Left ventricle myocardium superior (tissue), 1 donor: ENCODE measurements around the gene FTO. TPM values are rescaled to one million over a fixed set of nuclear protein-coding genes. Genes with fewer than 3 reads are reported as not detected.

ENCODE experiments used
- ATAC-seq: fragments of 200-7000 bp; cut with Tn5 transposase; one replicate; pipeline ENCODE4 v1.9.1; 2020; ENCODE audit warnings: mild to moderate bottlenecking, moderate library complexity
- DNase-seq: peaks from one replicate; pipeline ENCODE4 v3.0.0-alpha.2; 2020
- intact Hi-C: fragments of 100-400 bp; cut with micrococcal nuclease; formaldehyde crosslinking; loops from one replicate; pipeline ENCODE4 v1.11.0; 2022
- total RNA-seq: library from RNA; stranded (reverse); fragmentation: NEBNext Ultra II Directional; extraction: Animal tissue kit (Norgen Biotek cat#: 25700); gene quantifications from one replicate; pipeline ENCODE4 v1.2.1, GENCODE V29; 2021
- donor health status: DM: no; HTN: yes; CAD: no; lungs with severe emphysema.

Gene FTO
- total RNA-seq, 1 donor from 2014 or later: 71.8 TPM

DNA sequence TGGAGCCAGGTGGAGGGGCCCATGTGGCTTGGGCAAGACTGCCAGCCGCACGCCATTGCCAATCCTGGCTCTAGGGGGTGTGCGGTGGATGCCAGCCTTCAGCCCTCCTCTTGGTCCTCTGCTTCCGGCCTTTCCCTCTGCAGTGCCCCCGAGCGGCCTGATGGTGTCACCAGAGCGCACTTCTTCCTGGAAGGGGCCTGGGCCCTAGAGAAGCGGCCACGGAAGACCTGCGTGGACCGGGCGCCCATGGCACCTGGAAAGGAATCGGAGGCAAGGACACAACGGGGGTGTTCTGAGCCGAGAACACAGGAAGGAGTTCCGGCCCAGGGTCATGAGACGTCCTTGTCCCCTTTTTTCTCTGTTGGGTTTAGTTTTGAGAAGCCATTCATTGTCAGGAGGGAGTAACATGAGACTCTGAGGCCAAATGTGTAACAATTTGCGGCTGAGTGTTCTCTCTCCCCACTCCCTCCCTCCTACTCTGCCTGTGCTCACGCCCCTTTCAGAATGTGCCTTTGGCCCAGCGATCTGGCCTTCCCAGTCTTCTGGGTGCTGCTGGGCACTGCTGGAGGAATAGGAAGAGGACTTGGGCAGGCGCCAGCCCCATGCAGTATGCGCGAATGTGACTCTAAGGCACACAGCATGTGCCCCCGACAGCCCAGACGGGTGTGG is 489.8 kb downstream of the FTO start:
- intact Hi-C loops: no loop called here
- ATAC-seq: peak; percentile 86
- peak; percentile 87 for DNase-seq

DNA sequence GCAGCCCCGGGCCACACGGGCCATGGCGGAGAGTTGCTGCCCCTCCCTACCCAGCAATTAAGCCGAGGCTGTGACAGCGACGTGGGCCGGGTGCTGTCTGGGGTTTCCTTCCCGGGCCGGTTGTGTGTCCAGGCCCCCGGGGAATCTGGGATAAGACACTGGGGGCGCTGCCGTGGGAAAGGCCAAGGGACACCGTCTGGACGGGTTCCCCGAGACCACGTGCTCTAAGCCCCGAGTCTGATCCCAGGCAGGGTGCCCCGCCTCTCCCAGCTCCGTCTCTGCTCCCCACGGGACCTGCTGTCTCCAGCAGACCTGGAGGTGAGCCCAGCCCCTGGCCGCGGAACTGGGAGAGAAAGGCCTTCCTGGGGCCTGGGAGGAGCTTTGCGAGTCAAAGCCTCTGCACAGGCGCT is 490.4 kb downstream of the FTO start:
- ATAC-seq (peak; percentile 91), DNase-seq (peak; percentile 95)

DNA sequence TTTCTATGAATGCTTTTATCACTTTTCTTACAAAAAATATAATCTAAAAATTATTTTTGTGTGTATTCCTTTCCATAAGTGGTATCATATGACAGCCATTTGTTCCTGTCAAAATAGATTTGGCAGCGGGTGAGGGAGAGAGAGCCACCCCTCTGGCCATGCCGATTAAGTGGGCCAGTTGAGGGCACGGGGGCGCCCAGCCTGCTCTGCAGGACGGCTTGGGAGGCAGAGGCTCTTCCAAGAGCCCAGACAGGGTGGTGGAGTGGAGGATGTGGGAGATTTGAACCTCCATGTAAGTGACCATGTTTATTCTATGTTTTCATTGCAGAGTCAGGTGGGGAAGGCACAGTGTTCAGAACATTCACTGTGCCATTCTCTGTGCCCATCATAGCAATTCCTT is 493.8 kb downstream of the FTO start:
- ATAC-seq: no peak
- intact Hi-C loops: no loop called here
- DNase-seq: no peak

More for the DNA sequence above, 490.4 kb downstream of the FTO start:
- intact Hi-C loops: no loop called here

DNA sequence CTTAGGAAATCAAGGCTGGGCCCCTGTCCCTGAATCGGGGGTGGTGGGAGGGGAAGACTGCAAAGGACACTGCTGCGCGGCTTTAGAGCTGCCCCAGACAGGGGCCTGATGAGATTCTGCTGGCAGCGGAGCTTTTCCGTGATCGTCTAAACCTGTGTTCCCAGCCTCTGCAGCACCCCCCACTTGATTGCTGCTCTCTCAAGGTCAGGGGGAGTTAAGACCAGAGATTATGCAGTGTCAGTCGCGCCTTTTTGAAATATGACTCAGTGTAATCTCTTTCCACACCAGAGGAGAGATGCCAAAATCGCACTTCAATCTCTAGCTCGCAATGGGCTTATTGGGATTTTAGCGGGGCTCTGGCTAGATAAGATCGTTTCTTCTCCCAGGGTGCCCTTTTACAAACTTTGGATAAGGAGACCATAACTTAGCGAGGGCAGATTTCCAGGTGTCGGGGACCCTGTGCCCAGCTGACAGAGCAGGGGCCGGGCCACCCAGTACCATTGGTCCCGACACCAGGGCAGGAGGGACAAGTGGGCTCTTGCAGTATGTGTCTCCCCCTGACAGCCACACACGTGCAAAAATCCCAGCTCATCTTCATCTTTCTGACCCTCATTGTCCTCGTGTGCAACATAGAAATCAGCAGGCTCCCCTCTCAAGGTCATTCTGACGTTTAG is 495.7 kb downstream of the FTO start:
- no peak for DNase-seq
- intact Hi-C loops: no loop called here
- no peak for ATAC-seq

DNA sequence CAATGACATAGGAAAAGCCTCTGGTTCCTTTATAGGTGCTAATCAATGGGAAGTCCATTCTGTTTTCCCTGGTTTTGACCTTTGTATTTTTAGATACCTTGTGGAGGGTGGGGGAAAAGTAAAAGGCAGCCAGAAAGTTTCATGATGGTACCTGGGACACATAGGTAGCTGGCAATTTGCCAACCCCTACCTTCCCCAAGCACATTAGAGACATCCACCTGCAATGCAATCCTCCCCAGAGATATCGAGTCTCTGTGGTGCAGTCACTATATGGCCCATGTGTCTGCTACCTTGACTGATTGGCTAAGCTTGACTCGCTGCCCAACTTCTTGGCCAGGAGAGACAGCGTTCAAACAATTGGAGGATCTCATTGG is 496.2 kb downstream of the FTO start:
- DNase-seq (no peak), ATAC-seq (no peak)
- intact Hi-C loops: no loop called here

DNA sequence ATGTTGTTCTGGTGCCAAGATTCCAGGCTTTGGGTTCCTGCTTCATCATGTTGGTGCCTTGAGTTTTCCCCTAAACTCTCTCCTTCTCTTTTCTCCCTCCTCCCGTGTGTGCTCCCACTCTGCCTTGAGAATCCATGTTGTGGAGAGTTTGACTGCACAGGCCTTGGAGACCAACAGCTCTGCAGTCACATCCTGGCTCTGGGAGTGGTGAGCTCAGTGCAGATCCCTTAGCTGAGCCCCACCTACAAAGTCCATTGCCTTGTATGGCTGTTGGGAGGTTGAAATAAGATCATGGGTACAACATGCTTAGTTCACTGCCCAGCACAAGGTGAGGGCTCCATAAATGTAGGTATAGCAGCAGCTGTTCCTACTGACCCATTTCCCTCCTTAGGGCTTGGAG is 496.8 kb downstream of the FTO start:
- intact Hi-C loops: no loop called here
- DNase-seq: no peak
- no peak for ATAC-seq

DNA sequence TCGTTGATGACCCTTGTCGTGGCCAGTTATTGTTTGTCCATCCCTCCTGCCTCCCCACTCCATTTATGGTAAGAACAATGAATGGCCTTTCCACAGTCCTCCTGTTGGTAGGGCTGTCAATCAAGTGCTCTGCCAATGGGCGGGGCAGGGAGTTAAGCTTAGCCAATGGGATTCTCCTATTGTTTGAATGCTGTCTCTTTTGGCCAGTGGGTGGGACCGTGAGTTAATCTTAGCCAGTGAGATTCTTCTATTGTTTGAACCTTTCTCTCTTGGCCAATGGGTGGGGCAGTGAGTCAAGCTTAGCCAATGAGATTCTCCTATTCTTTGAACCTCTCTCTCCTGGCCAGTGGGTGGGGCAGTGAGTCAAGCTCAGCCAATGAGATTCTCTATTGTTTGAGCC is 497.2 kb downstream of the FTO start:
- intact Hi-C loops: no loop called here
- DNase-seq: no peak
- ATAC-seq: no peak

Other genes starting within 250 kb of the FTO start
- gene AKTIP, start 200.9 kb upstream of the FTO start, total RNA-seq: 89.9 TPM
- 1.7 TPM for gene RPGRIP1L, start 297 bp upstream of the FTO start, total RNA-seq